Testis (tissue), 2 donors: ENCODE measurements around the gene FPR1.

ENCODE experiments used
- POLR2A ChIP-seq: fragments of 450-650 bp; IDR thresholded peaks from one replicate; pipeline ENCODE4 v1.6.1; 2017; ENCODE audit warnings: antibody characterized with exemption, mild to moderate bottlenecking, moderate library complexity
- TF ChIP-seq, protein P1 (sequence below), 3 experiments: fragments of 450-650 bp in 2 of 3; fragments of 200-600 bp in 1 of 3; sonication (generic) in 1 of 3; IDR thresholded peaks; one replicate each; pipeline ENCODE4 v1.5.1; 2016 to 2019; ENCODE audit warnings: antibody characterized with exemption in 3 of 3, mild to moderate bottlenecking in 2 of 3, moderate library complexity in 1 of 3

DNA sequence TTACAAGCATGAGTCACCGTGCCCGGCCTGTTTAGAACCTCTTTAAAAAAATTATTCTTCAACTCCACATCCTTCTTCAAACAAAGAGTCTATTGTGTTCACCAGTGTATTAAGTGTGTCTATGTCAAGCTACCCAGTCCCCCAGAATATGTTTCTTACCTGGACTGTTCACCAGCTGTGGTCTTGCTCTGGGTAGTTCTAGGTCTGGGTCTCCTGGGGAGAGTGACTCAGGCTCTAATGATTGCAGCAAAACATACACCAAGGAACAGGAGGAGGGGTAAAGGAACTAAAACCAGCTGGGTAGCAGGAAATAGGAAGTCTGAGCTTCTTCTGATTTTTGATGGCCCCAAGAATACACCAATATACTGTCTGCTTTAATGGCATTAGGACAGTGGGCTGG, at the start of gene FPR1:
- TF ChIP-seq, protein P1, sequence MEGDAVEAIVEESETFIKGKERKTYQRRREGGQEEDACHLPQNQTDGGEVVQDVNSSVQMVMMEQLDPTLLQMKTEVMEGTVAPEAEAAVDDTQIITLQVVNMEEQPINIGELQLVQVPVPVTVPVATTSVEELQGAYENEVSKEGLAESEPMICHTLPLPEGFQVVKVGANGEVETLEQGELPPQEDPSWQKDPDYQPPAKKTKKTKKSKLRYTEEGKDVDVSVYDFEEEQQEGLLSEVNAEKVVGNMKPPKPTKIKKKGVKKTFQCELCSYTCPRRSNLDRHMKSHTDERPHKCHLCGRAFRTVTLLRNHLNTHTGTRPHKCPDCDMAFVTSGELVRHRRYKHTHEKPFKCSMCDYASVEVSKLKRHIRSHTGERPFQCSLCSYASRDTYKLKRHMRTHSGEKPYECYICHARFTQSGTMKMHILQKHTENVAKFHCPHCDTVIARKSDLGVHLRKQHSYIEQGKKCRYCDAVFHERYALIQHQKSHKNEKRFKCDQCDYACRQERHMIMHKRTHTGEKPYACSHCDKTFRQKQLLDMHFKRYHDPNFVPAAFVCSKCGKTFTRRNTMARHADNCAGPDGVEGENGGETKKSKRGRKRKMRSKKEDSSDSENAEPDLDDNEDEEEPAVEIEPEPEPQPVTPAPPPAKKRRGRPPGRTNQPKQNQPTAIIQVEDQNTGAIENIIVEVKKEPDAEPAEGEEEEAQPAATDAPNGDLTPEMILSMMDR (IDR thresholded peaks at IDR 0.05), result no peak
- TF ChIP-seq POLR2A, result no peak
